K562 (cell line): Measurements from ENCODE around the gene ABCC1. TPM values are rescaled to one million over a fixed set of nuclear protein-coding genes. Genes with fewer than 3 reads are reported as not detected.
A peak's percentile ranks its signal among the peaks of the same experiment; 100 is the strongest.

Experiments
- ATF3 ChIP-seq, 2 experiments: fragments of 450-650 bp in 1 of 2; sonication (generic) in 1 of 2; formaldehyde crosslinking in 1 of 2; IDR thresholded peaks in 1 of 2; conservative IDR thresholded peaks in 1 of 2; 2 replicates each; pipeline versions ENCODE4 v1.6.1 to v1.8.1; 2016 to 2023; ENCODE audit warnings: mild to moderate bottlenecking in 2 of 2, moderate library complexity in 2 of 2, inconsistent platforms in 1 of 2, missing genetic modification reagents in 1 of 2
- CBX3 ChIP-seq, 2 experiments: IDR thresholded peaks; 1 replicate in 1 of 2; 2 replicates in 1 of 2; pipeline ENCODE4 v1.6.1; 2012; ENCODE audit warnings: inconsistent platforms in 2 of 2, low read length in 2 of 2, borderline replicate concordance in 1 of 2, control low read depth in 1 of 2
- CHD1 ChIP-seq: fragments of 200-600 bp; sonication (generic); IDR thresholded peaks from one replicate; pipeline ENCODE4 v1.6.1; 2012; ENCODE audit warnings: mild to moderate bottlenecking, moderate library complexity, low read length, inconsistent platforms
- CREBBP ChIP-seq: IDR thresholded peaks from one replicate; pipeline ENCODE4 v1.6.1; 2012; ENCODE audit warnings: low read depth, mild to moderate bottlenecking, control low read depth, inconsistent platforms, low read length
- CTBP1 ChIP-seq: fragments of 450-650 bp; IDR thresholded peaks from 2 replicates; pipeline ENCODE4 v1.6.1; 2016; ENCODE audit warnings: borderline replicate concordance
- GATAD2B ChIP-seq: fragments of 450-650 bp; IDR thresholded peaks from 2 replicates; pipeline ENCODE4 v1.6.1; 2017; ENCODE audit warnings: mild to moderate bottlenecking, borderline replicate concordance
- MTA1 ChIP-seq: fragments of 450-650 bp; IDR thresholded peaks from 2 replicates; pipeline ENCODE4 v1.6.1; 2017; ENCODE audit warnings: borderline replicate concordance
- MYNN ChIP-seq, 2 experiments: sonication (generic); formaldehyde crosslinking in 1 of 2; IDR thresholded peaks; 2 replicates each; pipeline versions ENCODE4 v1.5.0 to v1.6.1; 2016 to 2020; ENCODE audit warnings: antibody characterized with exemption in 1 of 2, missing genetic modification reagents in 1 of 2
- NONO ChIP-seq, 2 experiments: fragments of 200-400 bp in 1 of 2; fragments of 450-650 bp in 1 of 2; formaldehyde crosslinking in 1 of 2; IDR thresholded peaks; 2 replicates each; pipeline ENCODE4 v1.6.1; 2017; ENCODE audit warnings: low read depth in 2 of 2, mild to moderate bottlenecking in 2 of 2, moderate library complexity in 2 of 2, low read length in 1 of 2
- PHF8 ChIP-seq: fragments of 200-600 bp; sonication (generic); IDR thresholded peaks from 2 replicates; pipeline ENCODE4 v1.6.1; 2012; ENCODE audit warnings: mixed run types, mild to moderate bottlenecking, inconsistent platforms, low read length, moderate library complexity, borderline replicate concordance
- SIN3A ChIP-seq, 2 experiments: fragments of 150-350 bp in 1 of 2; IDR thresholded peaks; 2 replicates each; pipeline ENCODE4 v1.6.1; 2011 to 2016; ENCODE audit warnings: borderline replicate concordance in 2 of 2, low read depth in 2 of 2, low read length in 2 of 2, mild to moderate bottlenecking in 2 of 2, moderate library complexity in 2 of 2; ENCODE audit not compliant: control insufficient read depth in 1 of 2
- TEAD4 ChIP-seq, 2 experiments: sonication (generic) in 1 of 2; formaldehyde crosslinking in 1 of 2; IDR thresholded peaks; 2 replicates each; pipeline versions ENCODE4 v1.6.1 to v1.8.0; 2012 to 2022; ENCODE audit warnings: borderline replicate concordance in 1 of 2, inconsistent platforms in 1 of 2, low read length in 1 of 2, mild to moderate bottlenecking in 1 of 2, missing genetic modification reagents in 1 of 2
- THAP7 ChIP-seq: fragments of 250-450 bp; sonication (Bioruptor Pico); IDR thresholded peaks from 2 replicates; pipeline ENCODE4 v1.5.0; 2021
- ZFP36 ChIP-seq: fragments of 150-350 bp; IDR thresholded peaks from 2 replicates; pipeline ENCODE4 v1.6.1; 2018; ENCODE audit warnings: low read length, low read depth; ENCODE audit not compliant: partially characterized antibody
- polyA plus RNA-seq, 8 experiments: library from polyadenylated mRNA; depleted of rRNA in 4 of 8; stranded (reverse) in 5 of 8; unstranded in 3 of 8; fragments of >200 nt; fragmentation: Nextera tagmentation in 2 of 8; fragmentation: Illumina TruSeq in 1 of 8; extraction: Ambion mirVana in 2 of 8; extraction: Trizol in 1 of 8; gene quantifications; 2 replicates each; pipeline versions ENCODE4 v1.2.1 to v1.2.3, GENCODE V29; 2011 to 2014; ENCODE audit warnings: inconsistent platforms in 1 of 8, missing spikeins in 1 of 8
- total RNA-seq, 7 experiments: library from RNA; depleted of rRNA in 6 of 7; stranded (reverse); fragments of >200 nt in 6 of 7; fragmentation: Illumina TruSeq in 2 of 7; extraction: Trizol in 2 of 7; gene quantifications; 2 replicates each; pipeline versions ENCODE4 v1.2.1 to v1.2.3, GENCODE V29; 2011 to 2021; ENCODE audit warnings: low replicate concordance in 1 of 7
- TF ChIP-seq, protein P1 (sequence below): fragments of 450-650 bp; IDR thresholded peaks from 2 replicates; pipeline ENCODE4 v1.6.1; 2016; ENCODE audit warnings: borderline replicate concordance
- TF ChIP-seq, protein P2 (sequence below): fragments of 250-450 bp; sonication (Bioruptor Pico); IDR thresholded peaks from 2 replicates; pipeline ENCODE4 v1.8.0; 2021; ENCODE audit warnings: mild to moderate bottlenecking, moderate library complexity
- TF ChIP-seq, protein P3 (sequence below): fragments of 450-650 bp; IDR thresholded peaks from 2 replicates; pipeline ENCODE4 v1.6.1; 2017; ENCODE audit warnings: antibody characterized with exemption

ABCC1 gene
- total and polyA plus RNA-seq, 9 of the 15 experiments (the other 6 are each of a cell fraction or from before 2014, with no cell fraction given): 3.9 to 41.6 (median 10.0) TPM

GRCh38 chr16:15973421-15973820 lies 24.0 kb downstream of the ABCC1 start (continued):
- TF ChIP-seq, protein P1, sequence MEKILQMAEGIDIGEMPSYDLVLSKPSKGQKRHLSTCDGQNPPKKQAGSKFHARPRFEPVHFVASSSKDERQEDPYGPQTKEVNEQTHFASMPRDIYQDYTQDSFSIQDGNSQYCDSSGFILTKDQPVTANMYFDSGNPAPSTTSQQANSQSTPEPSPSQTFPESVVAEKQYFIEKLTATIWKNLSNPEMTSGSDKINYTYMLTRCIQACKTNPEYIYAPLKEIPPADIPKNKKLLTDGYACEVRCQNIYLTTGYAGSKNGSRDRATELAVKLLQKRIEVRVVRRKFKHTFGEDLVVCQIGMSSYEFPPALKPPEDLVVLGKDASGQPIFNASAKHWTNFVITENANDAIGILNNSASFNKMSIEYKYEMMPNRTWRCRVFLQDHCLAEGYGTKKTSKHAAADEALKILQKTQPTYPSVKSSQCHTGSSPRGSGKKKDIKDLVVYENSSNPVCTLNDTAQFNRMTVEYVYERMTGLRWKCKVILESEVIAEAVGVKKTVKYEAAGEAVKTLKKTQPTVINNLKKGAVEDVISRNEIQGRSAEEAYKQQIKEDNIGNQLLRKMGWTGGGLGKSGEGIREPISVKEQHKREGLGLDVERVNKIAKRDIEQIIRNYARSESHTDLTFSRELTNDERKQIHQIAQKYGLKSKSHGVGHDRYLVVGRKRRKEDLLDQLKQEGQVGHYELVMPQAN: no peak
- TF ChIP-seq TEAD4 (IDR thresholded peaks at IDR 0.05; ENCODE audit: low read length): no peak
- no peak for TF ChIP-seq TEAD4 (CRISPR knock-in tag; IDR thresholded peaks at IDR 0.05; ENCODE audit: borderline replicate concordance)
- TF ChIP-seq ZFP36: no peak
- no peak for TF ChIP-seq CHD1
- no peak for TF ChIP-seq GATAD2B
- no peak for TF ChIP-seq PHF8
- no peak for TF ChIP-seq THAP7 (CRISPR knock-in tag)
- no peak for TF ChIP-seq SIN3A (IDR thresholded peaks at IDR 0.05; ENCODE audit: borderline replicate concordance in 2 of 2, control insufficient read depth in 1 of 2, low read depth in 2 of 2, low read length in 2 of 2)
- TF ChIP-seq MTA1: no peak
- TF ChIP-seq, protein P2, sequence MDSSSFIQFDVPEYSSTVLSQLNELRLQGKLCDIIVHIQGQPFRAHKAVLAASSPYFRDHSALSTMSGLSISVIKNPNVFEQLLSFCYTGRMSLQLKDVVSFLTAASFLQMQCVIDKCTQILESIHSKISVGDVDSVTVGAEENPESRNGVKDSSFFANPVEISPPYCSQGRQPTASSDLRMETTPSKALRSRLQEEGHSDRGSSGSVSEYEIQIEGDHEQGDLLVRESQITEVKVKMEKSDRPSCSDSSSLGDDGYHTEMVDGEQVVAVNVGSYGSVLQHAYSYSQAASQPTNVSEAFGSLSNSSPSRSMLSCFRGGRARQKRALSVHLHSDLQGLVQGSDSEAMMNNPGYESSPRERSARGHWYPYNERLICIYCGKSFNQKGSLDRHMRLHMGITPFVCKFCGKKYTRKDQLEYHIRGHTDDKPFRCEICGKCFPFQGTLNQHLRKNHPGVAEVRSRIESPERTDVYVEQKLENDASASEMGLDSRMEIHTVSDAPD: no peak
- TF ChIP-seq, protein P3, sequence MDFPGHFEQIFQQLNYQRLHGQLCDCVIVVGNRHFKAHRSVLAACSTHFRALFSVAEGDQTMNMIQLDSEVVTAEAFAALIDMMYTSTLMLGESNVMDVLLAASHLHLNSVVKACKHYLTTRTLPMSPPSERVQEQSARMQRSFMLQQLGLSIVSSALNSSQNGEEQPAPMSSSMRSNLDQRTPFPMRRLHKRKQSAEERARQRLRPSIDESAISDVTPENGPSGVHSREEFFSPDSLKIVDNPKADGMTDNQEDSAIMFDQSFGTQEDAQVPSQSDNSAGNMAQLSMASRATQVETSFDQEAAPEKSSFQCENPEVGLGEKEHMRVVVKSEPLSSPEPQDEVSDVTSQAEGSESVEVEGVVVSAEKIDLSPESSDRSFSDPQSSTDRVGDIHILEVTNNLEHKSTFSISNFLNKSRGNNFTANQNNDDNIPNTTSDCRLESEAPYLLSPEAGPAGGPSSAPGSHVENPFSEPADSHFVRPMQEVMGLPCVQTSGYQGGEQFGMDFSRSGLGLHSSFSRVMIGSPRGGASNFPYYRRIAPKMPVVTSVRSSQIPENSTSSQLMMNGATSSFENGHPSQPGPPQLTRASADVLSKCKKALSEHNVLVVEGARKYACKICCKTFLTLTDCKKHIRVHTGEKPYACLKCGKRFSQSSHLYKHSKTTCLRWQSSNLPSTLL: no peak
- no peak for TF ChIP-seq NONO (IDR thresholded peaks at IDR 0.05; ENCODE audit: low read depth in 2 of 2, low read length in 1 of 2)
- TF ChIP-seq MYNN (IDR thresholded peaks at IDR 0.05): no peak
- TF ChIP-seq MYNN (CRISPR knock-in tag; IDR thresholded peaks at IDR 0.05): no peak
- TF ChIP-seq CBX3 (IDR thresholded peaks at IDR 0.05; ENCODE audit: borderline replicate concordance in 1 of 2, low read length in 2 of 2): no peak
- no peak for TF ChIP-seq CREBBP
- TF ChIP-seq CTBP1: peak; percentile 63; the same call in 1 of the 2 replicates
- TF ChIP-seq ATF3 (IDR thresholded peaks at IDR 0.05): peak; percentile 82
- no peak for TF ChIP-seq ATF3 (CRISPR knock-in tag; conservative IDR thresholded peaks at IDR 0.05)
